ENCODE results near the gene PCBP3.
A peak's percentile ranks its signal among the peaks of the same experiment; 100 is the strongest.

DNA sequence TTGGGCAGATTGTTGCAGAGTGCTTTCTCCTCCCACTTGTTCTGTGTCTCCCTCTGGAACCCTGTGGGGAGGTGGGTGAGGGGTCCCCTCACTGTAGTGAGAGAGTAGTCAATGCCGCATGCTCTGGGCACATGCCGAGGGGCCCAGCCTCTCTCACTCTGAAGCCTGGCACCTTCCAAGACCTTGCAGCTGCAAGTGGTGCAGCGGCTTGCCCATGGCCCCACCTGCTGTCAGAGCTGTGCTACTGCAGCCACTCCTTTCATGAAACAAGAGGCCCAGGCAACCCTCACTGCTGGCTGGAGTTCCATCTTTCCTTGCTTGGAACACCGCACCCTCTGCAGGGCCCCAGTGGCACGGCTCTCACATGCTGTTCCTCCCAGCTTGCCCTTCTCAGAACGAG is 279.6 kb downstream of the PCBP3 start:
- TF ChIP-seq EP300 (IDR thresholded peaks at IDR 0.05; ENCODE audit: low read depth in 2 of 2, low read length in 2 of 2) (no peak), EP300 (CRISPR knock-in tag; IDR thresholded peaks at IDR 0.05; ENCODE audit: borderline replicate concordance) (no peak), NFIC (IDR thresholded peaks at IDR 0.05; ENCODE audit: low read length) (no peak), RAD21 (CRISPR knock-in tag; IDR thresholded peaks at IDR 0.05) (peak; percentile 56), XRCC5 (optimal IDR thresholded peaks at IDR 0.05; ENCODE audit: low read length) (no peak), NR2C2 (CRISPR knock-in tag; IDR thresholded peaks at IDR 0.05; ENCODE audit: borderline replicate concordance) (no peak), U2AF2 (IDR thresholded peaks at IDR 0.05; ENCODE audit: low read depth, low read length) (no peak), POLR2AphosphoS5 (IDR thresholded peaks at IDR 0.05; ENCODE audit: low read depth, low read length) (no peak), ERF (CRISPR knock-in tag; IDR thresholded peaks at IDR 0.05) (no peak), SUZ12 (IDR thresholded peaks at IDR 0.05; ENCODE audit: low read depth, low read length) (no peak), NCOA5 (CRISPR knock-in tag; IDR thresholded peaks at IDR 0.05) (no peak), AGO1 (IDR thresholded peaks at IDR 0.05; ENCODE audit: low read depth, low read length, poor library complexity, severe bottlenecking) (no peak)
- TF ChIP-seq, protein P1, sequence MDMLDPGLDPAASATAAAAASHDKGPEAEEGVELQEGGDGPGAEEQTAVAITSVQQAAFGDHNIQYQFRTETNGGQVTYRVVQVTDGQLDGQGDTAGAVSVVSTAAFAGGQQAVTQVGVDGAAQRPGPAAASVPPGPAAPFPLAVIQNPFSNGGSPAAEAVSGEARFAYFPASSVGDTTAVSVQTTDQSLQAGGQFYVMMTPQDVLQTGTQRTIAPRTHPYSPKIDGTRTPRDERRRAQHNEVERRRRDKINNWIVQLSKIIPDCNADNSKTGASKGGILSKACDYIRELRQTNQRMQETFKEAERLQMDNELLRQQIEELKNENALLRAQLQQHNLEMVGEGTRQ (IDR thresholded peaks at IDR 0.05; ENCODE audit: low read depth, low read length), result no peak
- TF ChIP-seq, protein P1 (CRISPR knock-in tag; IDR thresholded peaks at IDR 0.05; ENCODE audit: borderline replicate concordance), result no peak
- TF ChIP-seq, protein P2, sequence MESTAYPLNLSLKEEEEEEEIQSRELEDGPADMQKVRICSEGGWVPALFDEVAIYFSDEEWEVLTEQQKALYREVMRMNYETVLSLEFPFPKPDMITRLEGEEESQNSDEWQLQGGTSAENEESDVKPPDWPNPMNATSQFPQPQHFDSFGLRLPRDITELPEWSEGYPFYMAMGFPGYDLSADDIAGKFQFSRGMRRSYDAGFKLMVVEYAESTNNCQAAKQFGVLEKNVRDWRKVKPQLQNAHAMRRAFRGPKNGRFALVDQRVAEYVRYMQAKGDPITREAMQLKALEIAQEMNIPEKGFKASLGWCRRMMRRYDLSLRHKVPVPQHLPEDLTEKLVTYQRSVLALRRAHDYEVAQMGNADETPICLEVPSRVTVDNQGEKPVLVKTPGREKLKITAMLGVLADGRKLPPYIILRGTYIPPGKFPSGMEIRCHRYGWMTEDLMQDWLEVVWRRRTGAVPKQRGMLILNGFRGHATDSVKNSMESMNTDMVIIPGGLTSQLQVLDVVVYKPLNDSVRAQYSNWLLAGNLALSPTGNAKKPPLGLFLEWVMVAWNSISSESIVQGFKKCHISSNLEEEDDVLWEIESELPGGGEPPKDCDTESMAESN (CRISPR knock-in tag; conservative IDR thresholded peaks at IDR 0.05), result no peak
- TF ChIP-seq, protein P3, sequence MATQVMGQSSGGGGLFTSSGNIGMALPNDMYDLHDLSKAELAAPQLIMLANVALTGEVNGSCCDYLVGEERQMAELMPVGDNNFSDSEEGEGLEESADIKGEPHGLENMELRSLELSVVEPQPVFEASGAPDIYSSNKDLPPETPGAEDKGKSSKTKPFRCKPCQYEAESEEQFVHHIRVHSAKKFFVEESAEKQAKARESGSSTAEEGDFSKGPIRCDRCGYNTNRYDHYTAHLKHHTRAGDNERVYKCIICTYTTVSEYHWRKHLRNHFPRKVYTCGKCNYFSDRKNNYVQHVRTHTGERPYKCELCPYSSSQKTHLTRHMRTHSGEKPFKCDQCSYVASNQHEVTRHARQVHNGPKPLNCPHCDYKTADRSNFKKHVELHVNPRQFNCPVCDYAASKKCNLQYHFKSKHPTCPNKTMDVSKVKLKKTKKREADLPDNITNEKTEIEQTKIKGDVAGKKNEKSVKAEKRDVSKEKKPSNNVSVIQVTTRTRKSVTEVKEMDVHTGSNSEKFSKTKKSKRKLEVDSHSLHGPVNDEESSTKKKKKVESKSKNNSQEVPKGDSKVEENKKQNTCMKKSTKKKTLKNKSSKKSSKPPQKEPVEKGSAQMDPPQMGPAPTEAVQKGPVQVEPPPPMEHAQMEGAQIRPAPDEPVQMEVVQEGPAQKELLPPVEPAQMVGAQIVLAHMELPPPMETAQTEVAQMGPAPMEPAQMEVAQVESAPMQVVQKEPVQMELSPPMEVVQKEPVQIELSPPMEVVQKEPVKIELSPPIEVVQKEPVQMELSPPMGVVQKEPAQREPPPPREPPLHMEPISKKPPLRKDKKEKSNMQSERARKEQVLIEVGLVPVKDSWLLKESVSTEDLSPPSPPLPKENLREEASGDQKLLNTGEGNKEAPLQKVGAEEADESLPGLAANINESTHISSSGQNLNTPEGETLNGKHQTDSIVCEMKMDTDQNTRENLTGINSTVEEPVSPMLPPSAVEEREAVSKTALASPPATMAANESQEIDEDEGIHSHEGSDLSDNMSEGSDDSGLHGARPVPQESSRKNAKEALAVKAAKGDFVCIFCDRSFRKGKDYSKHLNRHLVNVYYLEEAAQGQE (IDR thresholded peaks at IDR 0.05; ENCODE audit: borderline replicate concordance in 1 of 2, low read depth in 1 of 2, low read length in 2 of 2), result no peak

All from HepG2 (cell line).